ENCODE results near the gene KRT73.

- TF ChIP-seq POLR2A (IDR thresholded peaks at IDR 0.05; ENCODE audit: low read depth, low read length): no peak
- no peak for TF ChIP-seq POLR2AphosphoS5 (IDR thresholded peaks at IDR 0.05; ENCODE audit: low read depth, low read length)
Measured at GRCh38 chr12:52590021-52590420, 28.3 kb downstream of the KRT73 start.
